Tibial artery (tissue), 4 donors: ENCODE data around the gene VEGFB.

Source experiments
- DNase-seq, 2 donors: peaks; one replicate each; pipeline ENCODE4 v3.0.0-alpha.2; 2019
- H3K27ac ChIP-seq, 2 donors: fragments of 200-600 bp; sonication (generic) in 1 of 2; 1 replicate in 1 of 2; 2 replicates in 1 of 2; pipeline ENCODE4 v1.5.1; 2018 to 2019; ENCODE audit warnings: mild to moderate bottlenecking in 1 of 2
- H3K27me3 ChIP-seq, 2 donors: fragments of 200-600 bp; sonication (generic) in 1 of 2; one replicate each; pipeline versions ENCODE4 v1.5.1 to v1.6.0; 2016 to 2019
- H3K36me3 ChIP-seq, 3 donors: fragments of 200-600 bp; sonication (generic) in 2 of 3; one replicate each; pipeline ENCODE4 v1.5.1; 2016 to 2019; ENCODE audit warnings: mild to moderate bottlenecking in 2 of 3
- H3K4me1 ChIP-seq, 4 donors: fragments of 200-600 bp; sonication (generic) in 2 of 4; 1 replicate in 3 of 4; 2 replicates in 1 of 4; pipeline ENCODE4 v1.5.1; 2016 to 2019
- H3K4me3 ChIP-seq, 2 donors: fragments of 200-600 bp; sonication (generic) in 1 of 2; 1 replicate in 1 of 2; 2 replicates in 1 of 2; pipeline ENCODE4 v1.5.1; 2018 to 2019; ENCODE audit warnings: mild to moderate bottlenecking in 2 of 2
- H3K9me3 ChIP-seq, 3 donors: fragments of 200-600 bp; sonication (generic) in 1 of 3; one replicate each; pipeline ENCODE4 v1.5.1; 2016 to 2019
- CTCF ChIP-seq, 2 experiments: fragments of 200-600 bp in 1 of 2; fragments of 450-650 bp in 1 of 2; IDR thresholded peaks; one replicate each; pipeline ENCODE4 v1.5.1; 2017 to 2019; ENCODE audit warnings: antibody characterized with exemption in 2 of 2, mild to moderate bottlenecking in 1 of 2, moderate library complexity in 1 of 2
- intact Hi-C: fragments of 100-400 bp; cut with DNase I; formaldehyde crosslinking; loops from one replicate; pipeline ENCODE4 v1.15.0; 2023; ENCODE audit warnings: low total_unique reads

VEGFB gene

GRCh38 chr11:64216879-64217278, 17.5 kb upstream of the VEGFB start:
- no peak for TF ChIP-seq CTCF (IDR thresholded peaks at IDR 0.05)
- Histone ChIP-seq H3K4me3 (no peak overlapping the region), H3K4me1 (no peaks in the 10 kb centered on the region), H3K27me3 (no peaks in the 10 kb centered on the region), H3K36me3 (peaks cover 0 to 21% (median 0%) of the 10 kb centered on the region in 3 donors), H3K27ac (no peak overlapping the region), H3K9me3 (no peaks in the 10 kb centered on the region)
- intact Hi-C loops = no loop called here
- DNase-seq = no peak

GRCh38 chr11:64218628-64219353, 15.6 kb upstream of the VEGFB start:
- intact Hi-C loops = no loop called here

GRCh38 chr11:64219354-64219684, 15.1 kb upstream of the VEGFB start:
- Histone ChIP-seq H3K9me3 (no peaks in the 10 kb centered on the region), H3K4me3 (no peak overlapping the region), H3K27me3 (no peaks in the 10 kb centered on the region), H3K4me1 (peaks cover 0 to 3% (median 0%) of the 10 kb centered on the region in 4 donors), H3K36me3 (peaks cover 0 to 22% (median 8%) of the 10 kb centered on the region in 3 donors), H3K27ac (no peak overlapping the region)
- no peak for DNase-seq
- intact Hi-C loops = no loop called here
- no peak for TF ChIP-seq CTCF (IDR thresholded peaks at IDR 0.05)

More at GRCh38 chr11:64218628-64219353, 15.6 kb upstream of the VEGFB start:
- no peak for TF ChIP-seq CTCF (IDR thresholded peaks at IDR 0.05)
- H3K36me3 ChIP-seq = peaks cover 0 to 22% (median 8%) of the 10 kb centered on the region in 3 donors
- no peak for DNase-seq
- no peaks in the 10 kb centered on the region for H3K4me1 ChIP-seq
- H3K27ac ChIP-seq = no peak overlapping the region
- H3K4me3 ChIP-seq = no peak overlapping the region
- no peaks in the 10 kb centered on the region for H3K27me3 ChIP-seq
- no peaks in the 10 kb centered on the region for H3K9me3 ChIP-seq

- Histone ChIP-seq H3K27ac (no peak overlapping the region), H3K27me3 (no peaks in the 10 kb centered on the region), H3K9me3 (no peaks in the 10 kb centered on the region), H3K36me3 (peaks cover 0 to 22% (median 8%) of the 10 kb centered on the region in 3 donors), H3K4me1 (peaks cover 0 to 7% (median 1%) of the 10 kb centered on the region in 4 donors), H3K4me3 (no peak overlapping the region)
- DNase-seq = no peak
- no peak for TF ChIP-seq CTCF (IDR thresholded peaks at IDR 0.05)
- intact Hi-C loops = no loop called here
These were observed 14.6 kb upstream of the VEGFB start for GRCh38 chr11:64219755-64220154.

- H3K27ac ChIP-seq = no peak overlapping the region
These were observed 14.1 kb upstream of the VEGFB start for GRCh38 chr11:64220271-64220670.

More at GRCh38 chr11:64220271-64220670, 14.1 kb upstream of the VEGFB start:
- H3K27me3 ChIP-seq = no peaks in the 10 kb centered on the region
- intact Hi-C loops = no loop called here
- H3K4me3 ChIP-seq = no peak overlapping the region
- no peak for TF ChIP-seq CTCF (IDR thresholded peaks at IDR 0.05)
- H3K36me3 ChIP-seq = peaks cover 0 to 22% (median 8%) of the 10 kb centered on the region in 3 donors
- DNase-seq = no peak
- peaks cover 0 to 12% (median 5%) of the 10 kb centered on the region in 4 donors for H3K4me1 ChIP-seq
- H3K9me3 ChIP-seq = no peaks in the 10 kb centered on the region
